Suprapubic skin (tissue), 4 donors: Measurements from ENCODE around the gene CRACR2B.

Experiments
- EP300 ChIP-seq: sonication (generic); formaldehyde crosslinking; IDR thresholded peaks from one replicate; pipeline ENCODE4 v1.6.1; 2017; ENCODE audit warnings: antibody characterized with exemption
- POLR2AphosphoS5 ChIP-seq, 3 donors: sonication (generic); formaldehyde crosslinking; IDR thresholded peaks; one replicate each; pipeline ENCODE4 v1.6.1; 2017; ENCODE audit warnings: antibody characterized with exemption in 3 of 3
- TF ChIP-seq, protein P1 (sequence below), 2 donors: fragments of 200-600 bp in 1 of 2; fragments of 450-650 bp in 1 of 2; sonication (generic) in 1 of 2; IDR thresholded peaks; one replicate each; pipeline ENCODE4 v1.5.1; 2016 to 2019; ENCODE audit warnings: antibody characterized with exemption in 2 of 2, mild to moderate bottlenecking in 1 of 2, moderate library complexity in 1 of 2

DNA sequence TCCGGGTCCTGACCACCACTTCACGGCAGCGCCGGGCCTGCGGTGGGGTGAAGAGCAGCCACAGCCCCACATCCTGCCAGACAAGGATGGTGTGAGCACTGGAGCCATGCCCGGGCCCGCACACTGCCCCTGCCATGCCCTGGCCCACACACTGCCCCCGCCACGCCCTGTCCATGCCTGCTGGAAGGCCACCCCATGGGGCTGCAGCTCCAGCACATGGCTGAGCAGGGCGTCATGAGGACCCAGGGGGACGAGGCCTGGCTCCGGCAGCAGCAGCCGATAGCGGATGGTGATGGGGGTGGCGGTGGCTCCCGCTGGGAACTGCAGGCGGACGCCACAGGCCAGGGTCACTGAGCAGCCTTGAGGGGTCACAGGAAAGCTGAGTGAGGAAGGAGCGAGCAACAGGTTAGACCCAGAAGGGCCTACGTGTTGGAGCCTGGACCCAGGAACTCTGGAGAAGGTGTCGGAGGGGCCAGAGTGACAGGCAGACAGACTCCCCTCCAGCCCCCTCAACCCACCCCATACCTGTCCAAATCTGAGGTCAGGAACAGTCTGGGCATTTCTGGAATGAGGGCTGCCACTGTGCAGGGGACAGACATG, 25.6 kb upstream of the CRACR2B start:
- TF ChIP-seq, protein P1, sequence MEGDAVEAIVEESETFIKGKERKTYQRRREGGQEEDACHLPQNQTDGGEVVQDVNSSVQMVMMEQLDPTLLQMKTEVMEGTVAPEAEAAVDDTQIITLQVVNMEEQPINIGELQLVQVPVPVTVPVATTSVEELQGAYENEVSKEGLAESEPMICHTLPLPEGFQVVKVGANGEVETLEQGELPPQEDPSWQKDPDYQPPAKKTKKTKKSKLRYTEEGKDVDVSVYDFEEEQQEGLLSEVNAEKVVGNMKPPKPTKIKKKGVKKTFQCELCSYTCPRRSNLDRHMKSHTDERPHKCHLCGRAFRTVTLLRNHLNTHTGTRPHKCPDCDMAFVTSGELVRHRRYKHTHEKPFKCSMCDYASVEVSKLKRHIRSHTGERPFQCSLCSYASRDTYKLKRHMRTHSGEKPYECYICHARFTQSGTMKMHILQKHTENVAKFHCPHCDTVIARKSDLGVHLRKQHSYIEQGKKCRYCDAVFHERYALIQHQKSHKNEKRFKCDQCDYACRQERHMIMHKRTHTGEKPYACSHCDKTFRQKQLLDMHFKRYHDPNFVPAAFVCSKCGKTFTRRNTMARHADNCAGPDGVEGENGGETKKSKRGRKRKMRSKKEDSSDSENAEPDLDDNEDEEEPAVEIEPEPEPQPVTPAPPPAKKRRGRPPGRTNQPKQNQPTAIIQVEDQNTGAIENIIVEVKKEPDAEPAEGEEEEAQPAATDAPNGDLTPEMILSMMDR (IDR thresholded peaks at IDR 0.05): no peak
- TF ChIP-seq EP300 (no peak), POLR2AphosphoS5 (IDR thresholded peaks at IDR 0.05) (no peak)
